OCI-LY3 (cell line): ENCODE results near the gene APOB.

Source experiments
- EZH2phosphoT487 ChIP-seq: fragments of 200-600 bp; shearing (Covaris generic); IDR thresholded peaks from 2 replicates; pipeline ENCODE4 v1.6.1; 2018; ENCODE audit warnings: antibody characterized with exemption, mixed run types, low read depth
- TF ChIP-seq, protein P1 (sequence below): fragments of 200-600, 300-600 bp; sonication (generic); IDR thresholded peaks from 2 replicates; pipeline ENCODE4 v1.5.1; 2014; ENCODE audit warnings: antibody characterized with exemption, low read length, low read depth

GRCh38 chr2:21011453-21011852 lies 32.4 kb downstream of the APOB start:
- TF ChIP-seq, protein P1, sequence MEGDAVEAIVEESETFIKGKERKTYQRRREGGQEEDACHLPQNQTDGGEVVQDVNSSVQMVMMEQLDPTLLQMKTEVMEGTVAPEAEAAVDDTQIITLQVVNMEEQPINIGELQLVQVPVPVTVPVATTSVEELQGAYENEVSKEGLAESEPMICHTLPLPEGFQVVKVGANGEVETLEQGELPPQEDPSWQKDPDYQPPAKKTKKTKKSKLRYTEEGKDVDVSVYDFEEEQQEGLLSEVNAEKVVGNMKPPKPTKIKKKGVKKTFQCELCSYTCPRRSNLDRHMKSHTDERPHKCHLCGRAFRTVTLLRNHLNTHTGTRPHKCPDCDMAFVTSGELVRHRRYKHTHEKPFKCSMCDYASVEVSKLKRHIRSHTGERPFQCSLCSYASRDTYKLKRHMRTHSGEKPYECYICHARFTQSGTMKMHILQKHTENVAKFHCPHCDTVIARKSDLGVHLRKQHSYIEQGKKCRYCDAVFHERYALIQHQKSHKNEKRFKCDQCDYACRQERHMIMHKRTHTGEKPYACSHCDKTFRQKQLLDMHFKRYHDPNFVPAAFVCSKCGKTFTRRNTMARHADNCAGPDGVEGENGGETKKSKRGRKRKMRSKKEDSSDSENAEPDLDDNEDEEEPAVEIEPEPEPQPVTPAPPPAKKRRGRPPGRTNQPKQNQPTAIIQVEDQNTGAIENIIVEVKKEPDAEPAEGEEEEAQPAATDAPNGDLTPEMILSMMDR = no peak
- no peak for TF ChIP-seq EZH2phosphoT487
